K562 (cell line): ENCODE results near the gene ITPR1. TPM values are rescaled to one million over a fixed set of nuclear protein-coding genes. Genes with fewer than 3 reads are reported as not detected.

ENCODE experiments used
- ATF3 ChIP-seq, 2 experiments: fragments of 450-650 bp in 1 of 2; sonication (generic) in 1 of 2; formaldehyde crosslinking in 1 of 2; IDR thresholded peaks in 1 of 2; conservative IDR thresholded peaks in 1 of 2; 2 replicates each; pipeline versions ENCODE4 v1.6.1 to v1.8.1; 2016 to 2023; ENCODE audit warnings: mild to moderate bottlenecking in 2 of 2, moderate library complexity in 2 of 2, inconsistent platforms in 1 of 2, missing genetic modification reagents in 1 of 2
- CXXC5 ChIP-seq: fragments of 250-450 bp; sonication (Bioruptor Pico); IDR thresholded peaks from 2 replicates; pipeline ENCODE4 v1.8.0; 2022; ENCODE audit warnings: inconsistent platforms, mild to moderate bottlenecking, moderate library complexity
- EGR1 ChIP-seq: fragments of 450-650 bp; conservative IDR thresholded peaks from 2 replicates; pipeline ENCODE4 v1.6.1; 2017; ENCODE audit warnings: mild to moderate bottlenecking
- EHMT2 ChIP-seq: fragments of 450-650 bp; IDR thresholded peaks from 2 replicates; pipeline ENCODE4 v1.6.1; 2018; ENCODE audit warnings: antibody characterized with exemption
- FOXP1 ChIP-seq: sonication (generic); formaldehyde crosslinking; IDR thresholded peaks from 2 replicates; pipeline ENCODE4 v1.8.0; 2022; ENCODE audit warnings: mild to moderate bottlenecking, missing genetic modification reagents
- KLF16 ChIP-seq: IDR thresholded peaks from 2 replicates; pipeline ENCODE4 v1.6.1; 2016; ENCODE audit warnings: antibody characterized with exemption
- L3MBTL2 ChIP-seq: fragments of 450-650 bp; IDR thresholded peaks from 2 replicates; pipeline ENCODE4 v1.6.1; 2016; ENCODE audit warnings: mild to moderate bottlenecking, moderate library complexity
- NFYB ChIP-seq: IDR thresholded peaks from 2 replicates; pipeline ENCODE4 v1.6.1; 2011; ENCODE audit warnings: mild to moderate bottlenecking, moderate library complexity; ENCODE audit not compliant: insufficient read length; ENCODE audit errors: extremely low read depth
- NONO ChIP-seq, 2 experiments: fragments of 200-400 bp in 1 of 2; fragments of 450-650 bp in 1 of 2; formaldehyde crosslinking in 1 of 2; IDR thresholded peaks; 2 replicates each; pipeline ENCODE4 v1.6.1; 2017; ENCODE audit warnings: low read depth in 2 of 2, mild to moderate bottlenecking in 2 of 2, moderate library complexity in 2 of 2, low read length in 1 of 2
- NRF1 ChIP-seq, 2 experiments: fragments of 450-650 bp; IDR thresholded peaks in 1 of 2; conservative IDR thresholded peaks in 1 of 2; 2 replicates each; pipeline ENCODE4 v1.6.1; 2014; ENCODE audit warnings: mild to moderate bottlenecking in 2 of 2
- PML ChIP-seq: IDR thresholded peaks from 2 replicates; pipeline ENCODE4 v1.6.1; 2012; ENCODE audit warnings: low read length, inconsistent platforms
- RAD51 ChIP-seq: fragments of 450-650 bp; IDR thresholded peaks from 2 replicates; pipeline ENCODE4 v1.7.1; 2016; ENCODE audit warnings: low read depth, mild to moderate bottlenecking, borderline replicate concordance
- RFX1 ChIP-seq: fragments of 450-650 bp; IDR thresholded peaks from 2 replicates; pipeline ENCODE4 v1.6.1; 2016; ENCODE audit warnings: mild to moderate bottlenecking, moderate library complexity
- RUNX1 ChIP-seq: sonication (generic); IDR thresholded peaks from 2 replicates; pipeline ENCODE4 v1.6.1; 2016; ENCODE audit warnings: antibody characterized with exemption, low read depth
- SAP30 ChIP-seq: fragments of 200-600 bp; sonication (generic); IDR thresholded peaks from 2 replicates; pipeline ENCODE4 v1.6.1; 2012; ENCODE audit warnings: borderline replicate concordance, low read depth, mild to moderate bottlenecking, moderate library complexity, low read length, control low read depth, inconsistent platforms; ENCODE audit not compliant: insufficient read depth, poor library complexity, severe bottlenecking
- STAT5A ChIP-seq: IDR thresholded peaks from 2 replicates; pipeline ENCODE4 v1.6.1; 2012; ENCODE audit warnings: low read length, inconsistent platforms, borderline replicate concordance
- TRIM28 ChIP-seq: fragments of 450-650 bp; IDR thresholded peaks from 2 replicates; pipeline ENCODE4 v1.6.1; 2017
- U2AF1 ChIP-seq: fragments of 200-400 bp; formaldehyde crosslinking; optimal IDR thresholded peaks from 2 replicates; pipeline ENCODE3; 2017; ENCODE audit warnings: mild to moderate bottlenecking, low read depth, low read length, moderate library complexity
- USF2 ChIP-seq: sonication (generic); formaldehyde crosslinking; IDR thresholded peaks from 2 replicates; pipeline ENCODE4 v1.5.0; 2020; ENCODE audit warnings: missing genetic modification reagents
- ZNF217 ChIP-seq: sonication (generic); formaldehyde crosslinking; IDR thresholded peaks from 2 replicates; pipeline ENCODE4 v1.8.0; 2022; ENCODE audit warnings: mild to moderate bottlenecking, missing genetic modification reagents
- ZNF263 ChIP-seq: sonication (generic); formaldehyde crosslinking; IDR thresholded peaks from 2 replicates; pipeline ENCODE4 v1.8.0; 2022; ENCODE audit warnings: mild to moderate bottlenecking, missing genetic modification reagents, borderline replicate concordance
- ZNF444 ChIP-seq: fragments of 250-450 bp; sonication (Bioruptor Pico); IDR thresholded peaks from 2 replicates; pipeline ENCODE4 v1.4.0; 2020; ENCODE audit warnings: mild to moderate bottlenecking, moderate library complexity
- ZZZ3 ChIP-seq: fragments of 450-650 bp; IDR thresholded peaks from 2 replicates; pipeline ENCODE4 v1.6.1; 2016; ENCODE audit warnings: antibody characterized with exemption, mild to moderate bottlenecking, moderate library complexity
- polyA plus RNA-seq, 8 experiments: library from polyadenylated mRNA; depleted of rRNA in 4 of 8; stranded (reverse) in 5 of 8; unstranded in 3 of 8; fragments of >200 nt; fragmentation: Nextera tagmentation in 2 of 8; fragmentation: Illumina TruSeq in 1 of 8; extraction: Ambion mirVana in 2 of 8; extraction: Trizol in 1 of 8; gene quantifications; 2 replicates each; pipeline versions ENCODE4 v1.2.1 to v1.2.3, GENCODE V29; 2011 to 2014; ENCODE audit warnings: inconsistent platforms in 1 of 8, missing spikeins in 1 of 8
- total RNA-seq, 7 experiments: library from RNA; depleted of rRNA in 6 of 7; stranded (reverse); fragments of >200 nt in 6 of 7; fragmentation: Illumina TruSeq in 2 of 7; extraction: Trizol in 2 of 7; gene quantifications; 2 replicates each; pipeline versions ENCODE4 v1.2.1 to v1.2.3, GENCODE V29; 2011 to 2021; ENCODE audit warnings: low replicate concordance in 1 of 7
- TF ChIP-seq, protein P1 (sequence below): fragments of 450-650 bp; IDR thresholded peaks from 2 replicates; pipeline ENCODE4 v1.6.1; 2016; ENCODE audit warnings: mild to moderate bottlenecking
- TF ChIP-seq, protein P2 (sequence below), 2 experiments: fragments of 250-450 bp in 1 of 2; fragments of 450-650 bp in 1 of 2; sonication (Bioruptor Pico) in 1 of 2; IDR thresholded peaks; 2 replicates each; pipeline versions ENCODE4 v1.6.1 to v1.8.0; 2016 to 2021; ENCODE audit warnings: mild to moderate bottlenecking in 2 of 2, moderate library complexity in 2 of 2, missing compliant biosample characterization in 1 of 2, missing genetic modification characterization in 1 of 2

ITPR1 gene
- total and polyA plus RNA-seq, 9 of the 15 experiments (the other 6 are each of a cell fraction or from before 2014, with no cell fraction given): 22.4 to 40.0 (median 27.4) TPM

GRCh38 chr3:4643904-4644547 is 150.9 kb downstream of the ITPR1 start (continued):
- TF ChIP-seq USF2: no peak
- TF ChIP-seq U2AF1: no peak
- TF ChIP-seq, protein P1, sequence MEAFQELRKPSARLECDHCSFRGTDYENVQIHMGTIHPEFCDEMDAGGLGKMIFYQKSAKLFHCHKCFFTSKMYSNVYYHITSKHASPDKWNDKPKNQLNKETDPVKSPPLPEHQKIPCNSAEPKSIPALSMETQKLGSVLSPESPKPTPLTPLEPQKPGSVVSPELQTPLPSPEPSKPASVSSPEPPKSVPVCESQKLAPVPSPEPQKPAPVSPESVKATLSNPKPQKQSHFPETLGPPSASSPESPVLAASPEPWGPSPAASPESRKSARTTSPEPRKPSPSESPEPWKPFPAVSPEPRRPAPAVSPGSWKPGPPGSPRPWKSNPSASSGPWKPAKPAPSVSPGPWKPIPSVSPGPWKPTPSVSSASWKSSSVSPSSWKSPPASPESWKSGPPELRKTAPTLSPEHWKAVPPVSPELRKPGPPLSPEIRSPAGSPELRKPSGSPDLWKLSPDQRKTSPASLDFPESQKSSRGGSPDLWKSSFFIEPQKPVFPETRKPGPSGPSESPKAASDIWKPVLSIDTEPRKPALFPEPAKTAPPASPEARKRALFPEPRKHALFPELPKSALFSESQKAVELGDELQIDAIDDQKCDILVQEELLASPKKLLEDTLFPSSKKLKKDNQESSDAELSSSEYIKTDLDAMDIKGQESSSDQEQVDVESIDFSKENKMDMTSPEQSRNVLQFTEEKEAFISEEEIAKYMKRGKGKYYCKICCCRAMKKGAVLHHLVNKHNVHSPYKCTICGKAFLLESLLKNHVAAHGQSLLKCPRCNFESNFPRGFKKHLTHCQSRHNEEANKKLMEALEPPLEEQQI: peak; percentile 90
- peak; percentile 99 for TF ChIP-seq STAT5A
- peak; percentile 85 to 88 for TF ChIP-seq NRF1 (conservative IDR thresholded peaks at IDR 0.05 in 1 of 2, IDR thresholded peaks at IDR 0.05 in 1 of 2)
- TF ChIP-seq NONO (IDR thresholded peaks at IDR 0.05; ENCODE audit: low read depth in 2 of 2, low read length in 1 of 2): peak in 1 of 2 experiments; percentile 88; a peak in 1 of 4 replicates
- TF ChIP-seq FOXP1 (CRISPR knock-in tag): 0 out of 2 replicates have a peak, but pooled peaks have one; percentile 56
- TF ChIP-seq ZZZ3: no peak
- no peak for TF ChIP-seq SAP30
- TF ChIP-seq ZNF217 (CRISPR knock-in tag): no peak
- no peak for TF ChIP-seq NFYB
- TF ChIP-seq ZNF263: no peak
- peak; percentile 36; the same call in 1 of the 2 replicates for TF ChIP-seq RAD51
- peak; percentile 93 for TF ChIP-seq KLF16
- TF ChIP-seq PML: peak; percentile 99
- peak; percentile 59 for TF ChIP-seq ATF3 (IDR thresholded peaks at IDR 0.05)
- peak; percentile 95 for TF ChIP-seq ATF3 (CRISPR knock-in tag; conservative IDR thresholded peaks at IDR 0.05)
- TF ChIP-seq TRIM28: peak; percentile 59; the same call in 1 of the 2 replicates
- TF ChIP-seq RFX1: no peak
- peak; percentile 40; the same call in 1 of the 2 replicates for TF ChIP-seq RUNX1
- no peak for TF ChIP-seq ZNF444 (CRISPR knock-in tag)
- peak; percentile 56; the same call in 1 of the 2 replicates for TF ChIP-seq L3MBTL2
- TF ChIP-seq EHMT2: peak; percentile 88
- peak; percentile 89 for TF ChIP-seq CXXC5
- TF ChIP-seq EGR1: peak; percentile 83
- TF ChIP-seq, protein P2, sequence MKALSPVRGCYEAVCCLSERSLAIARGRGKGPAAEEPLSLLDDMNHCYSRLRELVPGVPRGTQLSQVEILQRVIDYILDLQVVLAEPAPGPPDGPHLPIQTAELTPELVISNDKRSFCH (CRISPR knock-in tag; IDR thresholded peaks at IDR 0.05): no peak
- TF ChIP-seq, protein P2 (tag; IDR thresholded peaks at IDR 0.05): peak; percentile 77
